Pancreas (tissue), 10 donors: ENCODE data around the gene GGA3. TPM values are rescaled to one million over a fixed set of nuclear protein-coding genes. Genes with fewer than 3 reads are reported as not detected.

Source experiments
- ATAC-seq, 4 donors: fragments of 200-7000 bp; cut with Tn5 transposase; one replicate each; pipeline versions ENCODE4 v1.8.0 to v1.9.1; 2020; ENCODE audit warnings: mild to moderate bottlenecking in 4 of 4, moderate library complexity in 4 of 4
- DNase-seq, 6 donors: peaks; one replicate each; pipeline ENCODE4 v3.0.0-alpha.2; 2020
- FAIRE-seq: peaks from 2 replicates; lab custom pipeline; 2012; peaks lifted over from hg19 to GRCh38; lab: Jason Lieb, UNC
- H3K27ac ChIP-seq, 4 donors: fragments of 200-600 bp; sonication (generic); 1 replicate in 3 of 4; 2 replicates in 1 of 4; pipeline versions ENCODE4 v1.5.0 to v1.8.0; 2020
- H3K27me3 ChIP-seq, 4 donors: fragments of 200-600 bp; one replicate each; pipeline ENCODE4 v1.8.0; 2021
- H3K36me3 ChIP-seq, 3 donors: fragments of 200-600 bp; sonication (generic) in 1 of 3; one replicate each; pipeline versions ENCODE4 v1.5.0 to v1.8.0; 2020 to 2021
- H3K4me1 ChIP-seq, 3 donors: fragments of 200-600 bp; one replicate each; pipeline ENCODE4 v1.8.0; 2021
- H3K4me3 ChIP-seq, 4 donors: fragments of 200-600 bp; sonication (generic) in 2 of 4; one replicate each; pipeline versions ENCODE4 v1.5.0 to v1.8.0; 2020 to 2021
- H3K9me3 ChIP-seq, 4 donors: fragments of 200-600 bp; one replicate each; pipeline ENCODE4 v1.8.0; 2021
- WGBS, 2 donors: extraction: QIAGEN DNeasy Blood & Tissue Kit; methylation state at CpG; one replicate each; pipeline ENCODE4 v1.1.7; 2013; 5-methylcytosine and 5-hydroxymethylcytosine counted together
- intact Hi-C, 3 donors: fragments of 100-400 bp; cut with DNase I; formaldehyde crosslinking; loops; one replicate each; pipeline versions ENCODE4 v1.11.1 to v1.14.2; 2022
- polyA plus RNA-seq, 2 donors: library from polyadenylated mRNA; stranded (reverse); fragments of 200-250 nt; gene quantifications; one replicate each; pipeline ENCODE4 v1.2.3, GENCODE V29; 2013
- total RNA-seq, 6 donors: library from RNA; stranded (reverse); fragmentation: NEBNext Ultra II Directional in 4 of 6; extraction: Animal tissue kit (Norgen Biotek cat#: 25700) in 4 of 6; gene quantifications; one replicate each; pipeline versions ENCODE4 v1.2.1 to v1.2.4, GENCODE V29; 2021 to 2023
- TF ChIP-seq, protein P1 (sequence below), 4 donors: fragments of 200-600 bp; sonication (generic) in 3 of 4; IDR thresholded peaks; one replicate each; pipeline versions ENCODE4 v1.5.0 to v1.8.0; 2021; ENCODE audit warnings: antibody characterized with exemption in 4 of 4
- donor health status: healthy with polysubstance abuse.
- donor health status: DM: no; HTN: no; CAD: no; lungs with moderate emphysema.
- donor health status: DM: no; HTN: no; CAD: no.
- donor health status: control.
- donor health status: control.
- donor health status: Bipolar disorder and iron deficiency.
- donor health status: DM: yes; HTN: yes; CAD: no.
- donor health status: DM: no; HTN: no; CAD: no.
- donor health status: DM: no; HTN: no; CAD: no.
- donor health status: DM: yes; HTN: yes; CAD: no.

Gene GGA3
- total and polyA plus RNA-seq, 8 donors, result 13.9 to 39.7 (median 21.0) TPM

DNA sequence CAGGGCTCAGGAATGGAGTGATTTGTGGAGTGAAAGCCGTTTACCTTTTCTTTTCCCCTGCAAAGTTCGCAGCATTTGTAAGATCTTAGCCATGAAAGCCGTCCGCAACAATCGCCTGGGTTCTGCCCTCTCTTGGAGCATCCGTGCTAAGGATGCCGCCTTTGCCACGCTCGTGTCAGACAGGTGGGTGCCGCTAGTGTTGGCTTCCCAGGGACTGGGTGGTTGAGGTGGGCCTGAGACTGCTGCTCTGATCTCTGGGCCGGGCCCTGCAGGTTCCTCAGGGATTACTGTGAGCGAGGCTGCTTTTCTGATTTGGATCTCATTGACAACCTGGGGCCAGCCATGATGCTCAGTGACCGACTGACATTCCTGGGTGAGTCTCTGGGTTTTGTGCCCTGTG, 28.6 kb downstream of the GGA3 start:
- H3K36me3 ChIP-seq, result peaks cover 0 to 54% (median 16%) of the 10 kb centered on the region in 3 donors
- 96 to 97% methylated on average over 13 of the region's 13 CpGs for WGBS, 2 donors
- no peak overlapping the region for H3K27ac ChIP-seq
- H3K27me3 ChIP-seq, result no peaks in the 10 kb centered on the region
- TF ChIP-seq, protein P1, sequence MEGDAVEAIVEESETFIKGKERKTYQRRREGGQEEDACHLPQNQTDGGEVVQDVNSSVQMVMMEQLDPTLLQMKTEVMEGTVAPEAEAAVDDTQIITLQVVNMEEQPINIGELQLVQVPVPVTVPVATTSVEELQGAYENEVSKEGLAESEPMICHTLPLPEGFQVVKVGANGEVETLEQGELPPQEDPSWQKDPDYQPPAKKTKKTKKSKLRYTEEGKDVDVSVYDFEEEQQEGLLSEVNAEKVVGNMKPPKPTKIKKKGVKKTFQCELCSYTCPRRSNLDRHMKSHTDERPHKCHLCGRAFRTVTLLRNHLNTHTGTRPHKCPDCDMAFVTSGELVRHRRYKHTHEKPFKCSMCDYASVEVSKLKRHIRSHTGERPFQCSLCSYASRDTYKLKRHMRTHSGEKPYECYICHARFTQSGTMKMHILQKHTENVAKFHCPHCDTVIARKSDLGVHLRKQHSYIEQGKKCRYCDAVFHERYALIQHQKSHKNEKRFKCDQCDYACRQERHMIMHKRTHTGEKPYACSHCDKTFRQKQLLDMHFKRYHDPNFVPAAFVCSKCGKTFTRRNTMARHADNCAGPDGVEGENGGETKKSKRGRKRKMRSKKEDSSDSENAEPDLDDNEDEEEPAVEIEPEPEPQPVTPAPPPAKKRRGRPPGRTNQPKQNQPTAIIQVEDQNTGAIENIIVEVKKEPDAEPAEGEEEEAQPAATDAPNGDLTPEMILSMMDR (IDR thresholded peaks at IDR 0.05), result no peak
- intact Hi-C loops, result no loop called here
- H3K4me3 ChIP-seq, result no peak overlapping the region
- DNase-seq (no peak), FAIRE-seq (no peak), ATAC-seq (no peak)
- H3K4me1 ChIP-seq, result no peaks in the 10 kb centered on the region
- no peaks in the 10 kb centered on the region for H3K9me3 ChIP-seq

DNA sequence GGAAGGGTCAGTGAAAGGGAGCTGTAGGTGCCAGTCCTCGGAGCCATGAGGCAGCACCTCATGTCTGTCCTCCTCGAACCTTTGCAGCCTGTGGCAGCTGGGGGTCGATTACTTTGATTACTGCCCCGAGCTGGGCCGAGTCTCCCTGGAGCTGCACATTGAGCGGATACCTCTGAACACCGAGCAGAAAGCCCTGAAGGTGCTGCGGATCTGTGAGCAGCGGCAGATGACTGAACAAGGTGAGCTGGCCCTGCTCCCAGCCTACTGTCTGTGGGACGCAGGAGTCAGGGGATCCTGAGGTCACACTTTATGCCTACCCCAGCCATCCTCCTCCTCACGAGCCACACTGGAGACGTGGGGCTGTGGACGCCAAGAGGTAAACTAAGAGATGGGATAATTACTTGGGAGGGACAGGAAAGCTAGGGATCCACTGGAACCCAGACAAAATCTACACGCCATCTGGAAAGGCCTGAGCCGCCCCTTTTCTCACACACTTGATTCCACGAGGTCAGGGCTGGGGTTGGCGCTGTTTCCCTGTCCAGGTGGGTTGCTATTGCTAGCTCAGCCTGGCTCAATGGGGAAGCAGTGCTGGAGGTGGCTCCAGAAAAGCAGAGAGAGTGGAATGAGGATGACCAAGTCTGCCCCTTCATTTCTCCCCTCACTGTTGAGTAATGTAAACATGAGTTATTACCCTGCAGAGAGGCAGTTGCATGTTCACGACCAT, 29.5 kb downstream of the GGA3 start:
- intact Hi-C loops, result no loop called here
- WGBS, 2 donors, result 88 to 94% methylated on average over 18 of the region's 18 CpGs
- no peak overlapping the region for H3K4me3 ChIP-seq
- H3K4me1 ChIP-seq, result no peaks in the 10 kb centered on the region
- no peak overlapping the region for H3K27ac ChIP-seq
- H3K36me3 ChIP-seq, result peaks cover 0 to 46% (median 16%) of the 10 kb centered on the region in 3 donors
- FAIRE-seq (no peak), ATAC-seq (no peak), DNase-seq (no peak)
- no peaks in the 10 kb centered on the region for H3K9me3 ChIP-seq
- TF ChIP-seq, protein P1 (IDR thresholded peaks at IDR 0.05), result no peak
- H3K27me3 ChIP-seq, result no peaks in the 10 kb centered on the region

DNA sequence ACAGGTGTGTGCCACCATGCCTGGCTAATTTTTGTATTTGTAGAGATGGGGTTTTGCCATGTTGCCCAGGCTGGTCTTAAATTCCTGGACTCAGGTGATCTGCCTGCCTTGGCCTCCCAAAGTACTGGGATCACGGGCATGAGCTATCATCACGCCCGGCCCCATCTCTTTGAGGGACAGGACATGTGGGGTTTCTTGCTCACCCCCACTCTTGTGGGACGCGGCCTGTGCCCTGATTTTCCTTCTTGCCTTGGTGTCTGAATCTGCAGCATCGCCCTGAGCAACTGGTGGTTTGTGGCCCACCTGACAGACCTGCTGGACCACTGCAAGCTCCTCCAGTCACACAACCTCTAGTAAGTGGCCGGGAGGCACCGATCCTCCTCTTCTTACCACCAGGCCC, 30.3 kb downstream of the GGA3 start:
- H3K36me3 ChIP-seq, result peaks cover 0 to 46% (median 19%) of the 10 kb centered on the region in 3 donors
- H3K27ac ChIP-seq, result no peak overlapping the region
- H3K27me3 ChIP-seq, result no peaks in the 10 kb centered on the region
- intact Hi-C loops, result no loop called here
- no peaks in the 10 kb centered on the region for H3K9me3 ChIP-seq
- FAIRE-seq, result no peak
- TF ChIP-seq, protein P1 (IDR thresholded peaks at IDR 0.05), result no peak
- WGBS, 2 donors, result 88 to 97% methylated on average over 8 of the region's 8 CpGs
- no peak for DNase-seq
- ATAC-seq, result no peak
- no peak overlapping the region for H3K4me3 ChIP-seq
- no peaks in the 10 kb centered on the region for H3K4me1 ChIP-seq

DNA sequence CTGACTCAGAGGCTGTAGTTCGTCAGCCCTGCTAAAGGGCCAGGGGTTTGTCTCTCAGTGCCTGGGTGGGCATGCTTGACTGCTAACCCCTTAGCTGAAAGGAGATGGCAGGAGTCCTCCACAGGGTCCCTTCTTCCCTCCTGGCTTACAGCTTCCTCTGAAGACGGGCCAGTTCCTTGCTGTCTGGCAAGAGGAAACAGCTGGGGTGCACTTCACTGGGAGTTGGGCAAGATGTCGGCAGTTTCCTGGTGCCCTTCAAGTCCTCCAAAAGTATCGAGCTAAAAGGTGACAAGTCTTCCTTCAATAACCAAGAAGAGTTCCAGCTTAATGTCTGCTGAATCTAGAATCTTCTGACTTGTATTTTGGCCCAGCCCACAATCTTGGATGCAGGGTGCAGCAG, 32.6 kb downstream of the GGA3 start:
- Histone ChIP-seq H3K9me3 (no peaks in the 10 kb centered on the region), H3K36me3 (peaks cover 0 to 48% (median 16%) of the 10 kb centered on the region in 3 donors), H3K4me1 (no peaks in the 10 kb centered on the region), H3K4me3 (no peak overlapping the region), H3K27ac (peak overlapping the region in 1 of 4 donors; percentile 17), H3K27me3 (no peaks in the 10 kb centered on the region)
- 80 to 82% methylated on average over 4 of the region's 4 CpGs for WGBS, 2 donors
- peak in 2 of 4 donors; percentile 49 to 51 for ATAC-seq
- TF ChIP-seq, protein P1 (IDR thresholded peaks at IDR 0.05), result no peak
- intact Hi-C loops, result no loop called here
- FAIRE-seq, result no peak
- no peak for DNase-seq

DNA sequence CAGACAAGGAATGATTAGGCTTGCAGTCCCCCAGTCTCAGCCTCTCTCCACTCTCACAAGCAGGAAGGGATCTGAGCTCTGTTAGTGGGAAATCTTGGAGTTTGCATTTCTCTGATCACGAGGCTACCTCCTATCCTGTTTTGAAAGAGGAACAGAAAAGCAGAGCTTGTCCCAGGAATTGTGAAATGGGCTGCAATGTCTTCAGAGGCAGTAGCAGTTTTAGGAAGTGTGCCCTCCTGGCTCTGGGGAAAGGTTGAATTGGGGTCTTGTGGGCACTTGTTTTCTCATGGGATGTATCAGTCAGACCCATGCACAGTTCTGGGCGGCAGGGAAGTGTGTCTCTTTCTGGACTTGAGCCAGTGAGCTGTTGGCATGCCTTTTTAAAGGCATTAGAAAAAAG, 33.1 kb downstream of the GGA3 start:
- FAIRE-seq (no peak), ATAC-seq (peak in 3 of 4 donors; percentile 17 to 65 (median 58)), DNase-seq (no peak)
- intact Hi-C loops, result no loop called here
- 63 to 78% methylated on average over 2 of the region's 2 CpGs for WGBS, 2 donors
- Histone ChIP-seq H3K27me3 (no peaks in the 10 kb centered on the region), H3K4me3 (no peak overlapping the region), H3K27ac (peak overlapping the region in 1 of 4 donors; percentile 17), H3K36me3 (peaks cover 0 to 48% (median 16%) of the 10 kb centered on the region in 3 donors), H3K9me3 (no peaks in the 10 kb centered on the region), H3K4me1 (no peaks in the 10 kb centered on the region)
- TF ChIP-seq, protein P1 (IDR thresholded peaks at IDR 0.05), result no peak
